K562 (cell line): ENCODE results near the gene ST3GAL3. TPM values are rescaled to one million over a fixed set of nuclear protein-coding genes. Genes with fewer than 3 reads are reported as not detected.

ENCODE experiments used
- ATAC-seq: fragments of 200-7000 bp; cut with Tn5 transposase; 3 replicates; pipeline ENCODE4 v1.9.1; 2020; ENCODE audit warnings: moderate library complexity
- BruUV-seq: library from RNA; stranded (reverse); fragments of 400-500 nt; replicated peaks from 2 replicates; lab custom pipeline; 2021; lab: Mats Ljungman, UMichigan
- CTCF ChIA-PET: fragments of 300-600 bp; formaldehyde crosslinking; extraction: SDS; loops from one replicate; lab custom pipeline; 2021; ENCODE audit warnings: low intra/inter-chr PET ratio; lab: Yijun Ruan, JAX
- POLR2A ChIA-PET: fragments of 300-600, 350-650 bp; sonication (Branson Sonifier 250); formaldehyde crosslinking; extraction: SDS; loops from one replicate; lab custom pipeline; 2021; ENCODE audit warnings: antibody characterized with exemption, inconsistent platforms; lab: Yijun Ruan, JAX
- DNase-seq, 4 experiments: peaks; one replicate each; pipeline versions ENCODE4 v3.0.0 to v3.0.0-alpha.2; 2011 to 2018; ENCODE audit warnings: low spot score in 3 of 4, mixed read lengths in 3 of 4; ENCODE audit errors: extremely low read depth in 1 of 4
- FAIRE-seq: peaks from 2 replicates; lab custom pipeline; 2011; peaks lifted over from hg19 to GRCh38; lab: Jason Lieb, UNC
- H2AFZ ChIP-seq: 2 replicates; pipeline ENCODE4 v1.6.0; 2011; ENCODE audit warnings: low read depth, low read length, control low read depth, inconsistent platforms
- H3K27ac ChIP-seq: fragments of 200-600 bp; 3 replicates; pipeline ENCODE4 v1.8.0; 2011; ENCODE audit warnings: low read depth, mild to moderate bottlenecking, control low read depth, inconsistent platforms, low read length, moderate library complexity, mixed read lengths; ENCODE audit errors: extremely low read depth
- H3K27me3 ChIP-seq, 2 experiments: fragments of 300-600 bp in 1 of 2; 2 replicates in 1 of 2; 3 replicates in 1 of 2; pipeline versions ENCODE4 v1.6.0 to v1.8.0; 2011; ENCODE audit warnings: inconsistent platforms in 2 of 2, low read length in 2 of 2, mild to moderate bottlenecking in 1 of 2, mixed read lengths in 1 of 2, moderate library complexity in 1 of 2; ENCODE audit not compliant: control insufficient read depth in 2 of 2, insufficient read depth in 2 of 2
- H3K36me3 ChIP-seq: fragments of 300-600 bp; 3 replicates; pipeline ENCODE4 v1.8.0; 2011; ENCODE audit warnings: mild to moderate bottlenecking, low read length, inconsistent platforms; ENCODE audit not compliant: control insufficient read depth, insufficient read depth
- H3K4me1 ChIP-seq, 2 experiments: fragments of 200-600 bp in 1 of 2; replicated peaks in 1 of 2; 2 replicates in 1 of 2; 3 replicates in 1 of 2; pipeline versions ENCODE4 v1.5.1 to v1.8.0; 2011; ENCODE audit warnings: inconsistent platforms in 2 of 2, low read length in 2 of 2, mild to moderate bottlenecking in 1 of 2, mixed read lengths in 1 of 2, moderate library complexity in 1 of 2; ENCODE audit not compliant: control insufficient read depth in 2 of 2, insufficient read depth in 2 of 2
- H3K4me2 ChIP-seq: 2 replicates; pipeline ENCODE4 v1.6.1; 2011; ENCODE audit warnings: low read length, control low read depth, inconsistent platforms, mixed read lengths; ENCODE audit not compliant: insufficient read depth
- H3K4me3 ChIP-seq: fragments of 200-600 bp; sonication (generic), shearing (Covaris generic); 2 replicates; pipeline ENCODE4 v1.5.1; 2016; ENCODE audit warnings: control low read depth, inconsistent platforms
- H3K79me2 ChIP-seq: fragments of 200-600 bp; 3 replicates; pipeline ENCODE4 v1.8.0; 2011; ENCODE audit warnings: low read length, inconsistent platforms; ENCODE audit not compliant: control insufficient read depth, insufficient read depth
- H3K9ac ChIP-seq, 2 experiments: 2 replicates each; pipeline versions ENCODE4 v1.6.0 to v1.6.1; 2011; ENCODE audit warnings: low read depth in 2 of 2, low read length in 2 of 2, control low read depth in 1 of 2, inconsistent platforms in 1 of 2, mild to moderate bottlenecking in 1 of 2, mixed read lengths in 1 of 2; ENCODE audit not compliant: insufficient read depth in 1 of 2
- H3K9me1 ChIP-seq: one replicate; pipeline ENCODE4 v1.6.0; 2011; ENCODE audit warnings: inconsistent platforms, mild to moderate bottlenecking, low read length, moderate library complexity; ENCODE audit not compliant: control insufficient read depth, insufficient read depth
- H3K9me3 ChIP-seq: replicated peaks from 2 replicates; pipeline ENCODE4 v1.5.1; 2011; ENCODE audit warnings: low read depth, low read length, inconsistent platforms; ENCODE audit not compliant: control insufficient read depth, insufficient read depth
- H4K20me1 ChIP-seq: replicated peaks from 2 replicates; pipeline ENCODE4 v1.6.1; 2011; ENCODE audit warnings: low read length, inconsistent platforms, mixed read lengths; ENCODE audit not compliant: control insufficient read depth, insufficient read depth
- ADNP ChIP-seq: fragments of 200-800 bp; sonication (Bioruptor generic); IDR thresholded peaks from 2 replicates; pipeline ENCODE4 v1.6.1; 2016; ENCODE audit warnings: missing genetic modification characterization, missing compliant biosample characterization
- CHAMP1 ChIP-seq: fragments of 450-650 bp; IDR thresholded peaks from 2 replicates; pipeline ENCODE4 v1.6.1; 2016; ENCODE audit warnings: mild to moderate bottlenecking
- DDX20 ChIP-seq: fragments of 450-650 bp; IDR thresholded peaks from 2 replicates; pipeline ENCODE4 v1.6.1; 2016; ENCODE audit warnings: missing genetic modification characterization, low read depth, mild to moderate bottlenecking, missing compliant biosample characterization, moderate library complexity
- HNRNPLL ChIP-seq: fragments of 200-400 bp; formaldehyde crosslinking; IDR thresholded peaks from 2 replicates; pipeline ENCODE4 v1.6.1; 2017; ENCODE audit warnings: low read length, low read depth, mild to moderate bottlenecking; ENCODE audit not compliant: poor library complexity, severe bottlenecking
- ZKSCAN8 ChIP-seq: fragments of 200-800 bp; sonication (Bioruptor generic); IDR thresholded peaks from 2 replicates; pipeline ENCODE4 v1.6.1; 2016; ENCODE audit warnings: missing genetic modification characterization, missing compliant biosample characterization
- ZNF146 ChIP-seq: IDR thresholded peaks from one replicate; pipeline ENCODE4 v1.6.1; 2018; ENCODE audit warnings: missing compliant biosample characterization; ENCODE audit not compliant: unreplicated experiment
- WGBS: fragments of 100-300 bp; shearing (Covaris generic); methylation state at CpG from one replicate; pipeline ENCODE4 v1.1.6; 2016; ENCODE audit warnings: low coverage, mixed read lengths; ENCODE audit not compliant: insufficient coverage; ENCODE audit errors: missing lambda C conversion rate; 5-methylcytosine and 5-hydroxymethylcytosine counted together
- in situ Hi-C: fragments of 300-500 bp; cut with MboI; formaldehyde crosslinking; loops from 4 replicates; pipeline ENCODE4 v1.15.0; 2018; ENCODE audit warnings: inconsistent platforms, mixed read lengths
- intact Hi-C: fragments of 100-400 bp; cut with micrococcal nuclease; formaldehyde crosslinking; loops from 2 replicates; pipeline ENCODE4 v1.14.2; 2022
- polyA plus RNA-seq, 8 experiments: library from polyadenylated mRNA; depleted of rRNA in 4 of 8; stranded (reverse) in 5 of 8; unstranded in 3 of 8; fragments of >200 nt; fragmentation: Nextera tagmentation in 2 of 8; fragmentation: Illumina TruSeq in 1 of 8; extraction: Ambion mirVana in 2 of 8; extraction: Trizol in 1 of 8; gene quantifications; 2 replicates each; pipeline versions ENCODE4 v1.2.1 to v1.2.3, GENCODE V29; 2011 to 2014; ENCODE audit warnings: inconsistent platforms in 1 of 8, missing spikeins in 1 of 8
- total RNA-seq, 7 experiments: library from RNA; depleted of rRNA in 6 of 7; stranded (reverse); fragments of >200 nt in 6 of 7; fragmentation: Illumina TruSeq in 2 of 7; extraction: Trizol in 2 of 7; gene quantifications; 2 replicates each; pipeline versions ENCODE4 v1.2.1 to v1.2.3, GENCODE V29; 2011 to 2021; ENCODE audit warnings: low replicate concordance in 1 of 7
- TF ChIP-seq, protein P1 (sequence below): sonication (generic); formaldehyde crosslinking; IDR thresholded peaks from 2 replicates; pipeline ENCODE4 v1.5.0; 2020; ENCODE audit warnings: missing genetic modification reagents
- TF ChIP-seq, protein P2 (sequence below): sonication (generic); formaldehyde crosslinking; IDR thresholded peaks from 2 replicates; pipeline ENCODE4 v1.8.0; 2023; ENCODE audit warnings: mild to moderate bottlenecking, missing genetic modification reagents

The ST3GAL3 gene
- total and polyA plus RNA-seq, 9 of the 15 experiments (the other 6 are each of a cell fraction or from before 2014, with no cell fraction given) = 1.2 to 18.9 (median 11.0) TPM

DNA sequence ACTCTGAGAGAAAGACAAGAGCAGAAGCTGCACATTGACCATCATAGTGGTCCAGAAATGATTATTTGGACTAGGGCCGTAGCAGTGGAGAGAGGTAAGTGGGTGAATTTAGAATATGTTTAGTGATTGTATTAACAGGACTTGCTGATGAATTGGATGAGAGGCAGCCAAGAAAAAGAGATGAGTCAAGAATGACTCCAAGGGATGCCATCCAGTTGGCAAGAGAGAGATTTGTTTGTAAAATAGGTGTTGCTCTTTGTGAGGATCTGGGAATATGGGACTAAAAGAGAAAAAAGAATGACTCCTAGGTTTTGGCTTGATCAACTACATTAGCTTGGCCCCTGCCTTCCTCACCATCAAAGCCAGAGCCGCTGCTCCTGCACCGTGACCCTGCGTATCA, 172.1 kb downstream of the ST3GAL3 start:
- intact Hi-C loops (no loop called here), in situ Hi-C loops (no loop called here)
- DNase-seq (no peak), FAIRE-seq (no peak), ATAC-seq (no peak)
- no TSS peak for BruUV-seq
- no peak overlapping the region for H3K27ac ChIP-seq
- peaks cover 4 to 10% of the 10 kb centered on the region in 2 experiments; a peak in 4 of 5 replicates for H3K4me1 ChIP-seq
- 87% methylated on average over 4 of the region's 4 CpGs for WGBS
- H3K27me3 ChIP-seq = no peaks in the 10 kb centered on the region
- POLR2A ChIA-PET = interaction anchor here (0.7 to 0.8 kb wide), 2 partner anchors 10 to 14 kb away, joined by 3 read pairs; no protein-coding TSS in a partner anchor
- no peak for TF ChIP-seq DDX20 (tag)
- TF ChIP-seq, protein P1, sequence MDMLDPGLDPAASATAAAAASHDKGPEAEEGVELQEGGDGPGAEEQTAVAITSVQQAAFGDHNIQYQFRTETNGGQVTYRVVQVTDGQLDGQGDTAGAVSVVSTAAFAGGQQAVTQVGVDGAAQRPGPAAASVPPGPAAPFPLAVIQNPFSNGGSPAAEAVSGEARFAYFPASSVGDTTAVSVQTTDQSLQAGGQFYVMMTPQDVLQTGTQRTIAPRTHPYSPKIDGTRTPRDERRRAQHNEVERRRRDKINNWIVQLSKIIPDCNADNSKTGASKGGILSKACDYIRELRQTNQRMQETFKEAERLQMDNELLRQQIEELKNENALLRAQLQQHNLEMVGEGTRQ = no peak
- no peaks in the 10 kb centered on the region for H3K9me1 ChIP-seq
- no peak overlapping the region for H2AFZ ChIP-seq
- peaks cover 2% of the 10 kb centered on the region; the same call in 1 of the 3 replicates for H3K36me3 ChIP-seq
- no peak overlapping the region for H3K9ac ChIP-seq
- H3K9me3 ChIP-seq = no peaks in the 10 kb centered on the region
- H3K4me2 ChIP-seq = no peak overlapping the region
- no peaks in the 10 kb centered on the region for H3K79me2 ChIP-seq
- no peaks in the 10 kb centered on the region for H4K20me1 ChIP-seq
- H3K4me3 ChIP-seq = no peak overlapping the region
- CTCF ChIA-PET = no interaction called here

DNA sequence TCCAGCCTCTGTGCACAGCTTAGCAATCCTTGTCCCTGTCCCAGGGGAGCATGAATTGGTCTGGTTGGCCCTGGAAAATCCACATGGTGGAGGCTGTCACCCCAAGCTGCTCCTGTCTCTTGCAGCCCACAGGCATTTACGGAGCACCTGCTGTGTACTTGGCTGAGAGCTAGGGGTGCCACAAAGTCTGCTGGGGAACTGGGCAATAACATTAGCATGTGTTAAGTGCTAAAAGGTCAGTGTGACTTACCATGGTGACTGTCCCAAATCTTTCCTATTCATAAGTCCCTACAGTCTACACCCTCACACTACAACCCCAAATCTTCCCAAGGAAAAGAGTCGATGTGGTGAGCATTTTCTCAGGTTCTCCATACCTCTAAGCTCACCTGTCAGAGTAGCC, 172.7 kb downstream of the ST3GAL3 start:
- no TSS peak for BruUV-seq
- Histone ChIP-seq H3K36me3 (peaks cover 2% of the 10 kb centered on the region; the same call in 1 of the 3 replicates), H3K9me3 (no peaks in the 10 kb centered on the region), H2AFZ (no peak overlapping the region), H3K27ac (no peak overlapping the region), H4K20me1 (no peaks in the 10 kb centered on the region), H3K4me3 (no peak overlapping the region), H3K79me2 (no peaks in the 10 kb centered on the region), H3K9me1 (no peaks in the 10 kb centered on the region), H3K9ac (no peak overlapping the region), H3K4me1 (peaks cover 4 to 7% of the 10 kb centered on the region in 2 experiments; a peak in 4 of 5 replicates), H3K4me2 (no peak overlapping the region), H3K27me3 (no peaks in the 10 kb centered on the region)
- intact Hi-C loops = no loop called here
- DNase-seq (no peak), ATAC-seq (no peak), FAIRE-seq (no peak)
- WGBS = 74% methylated on average over 2 of the region's 2 CpGs
- ChIA-PET CTCF (no interaction called here), POLR2A (interaction anchor here (0.7 to 0.8 kb wide), 3 partner anchors 11 to 141 kb away, joined by 3 to 4 read pairs (median 3); no protein-coding TSS in a partner anchor)
- in situ Hi-C loops = no loop called here
- TF ChIP-seq CHAMP1 = no peak
- TF ChIP-seq ZNF146 (CRISPR knock-in tag) = no peak
- no peak for TF ChIP-seq HNRNPLL
- no peak for TF ChIP-seq ADNP (tag)
- TF ChIP-seq ZKSCAN8 (CRISPR knock-in tag) = no peak
- TF ChIP-seq, protein P2, sequence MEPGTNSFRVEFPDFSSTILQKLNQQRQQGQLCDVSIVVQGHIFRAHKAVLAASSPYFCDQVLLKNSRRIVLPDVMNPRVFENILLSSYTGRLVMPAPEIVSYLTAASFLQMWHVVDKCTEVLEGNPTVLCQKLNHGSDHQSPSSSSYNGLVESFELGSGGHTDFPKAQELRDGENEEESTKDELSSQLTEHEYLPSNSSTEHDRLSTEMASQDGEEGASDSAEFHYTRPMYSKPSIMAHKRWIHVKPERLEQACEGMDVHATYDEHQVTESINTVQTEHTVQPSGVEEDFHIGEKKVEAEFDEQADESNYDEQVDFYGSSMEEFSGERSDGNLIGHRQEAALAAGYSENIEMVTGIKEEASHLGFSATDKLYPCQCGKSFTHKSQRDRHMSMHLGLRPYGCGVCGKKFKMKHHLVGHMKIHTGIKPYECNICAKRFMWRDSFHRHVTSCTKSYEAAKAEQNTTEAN (CRISPR knock-in tag) = no peak
